Natural killer cell treated with Interleukin-12 subunit alpha and Interleukin-12 subunit beta and Interleukin-15 and Interleukin-18, amount 100 ng/mL, for 72 hours (primary cell): ENCODE measurements around the gene SGSH. TPM values are rescaled to one million over a fixed set of nuclear protein-coding genes. Genes with fewer than 3 reads are reported as not detected.
"Not testable (repeated sequence)": the region's sequence is repeated elsewhere in the genome, so short reads cannot be mapped to it uniquely, and the experiment has no call there.

ENCODE experiments used
- ATAC-seq, 2 donors: fragments of 150-1000 bp; cut with Tn5 transposase in 1 of 2; sonication (Bioruptor Pico), chemical (Tn5 transposase) in 1 of 2; 2 replicates each; pipeline ENCODE4 v1.10.0; 2021
- DNase-seq: peaks from one replicate; pipeline ENCODE4 v3.0.0; 2022; ENCODE audit warnings: low spot score
- H3K27ac Mint-ChIP-seq, 2 donors: 1 replicate in 1 of 2; 2 replicates in 1 of 2; pipeline ENCODE4 v1.8.0; 2022; ENCODE audit warnings: mixed read lengths in 2 of 2, mild to moderate bottlenecking in 1 of 2, moderate library complexity in 1 of 2
- H3K27me3 Mint-ChIP-seq, 2 donors: 1 replicate in 1 of 2; 2 replicates in 1 of 2; pipeline ENCODE4 v1.8.0; 2022; ENCODE audit warnings: mixed read lengths in 2 of 2
- H3K36me3 Mint-ChIP-seq: one replicate; pipeline ENCODE4 v1.8.0; 2022; ENCODE audit warnings: mixed read lengths
- H3K4me1 Mint-ChIP-seq, 2 donors: 1 replicate in 1 of 2; 2 replicates in 1 of 2; pipeline ENCODE4 v1.8.0; 2022; ENCODE audit warnings: low read depth in 2 of 2, mixed read lengths in 2 of 2, mild to moderate bottlenecking in 1 of 2
- H3K4me3 Mint-ChIP-seq: one replicate; pipeline ENCODE4 v1.8.0; 2022; ENCODE audit warnings: mixed read lengths
- H3K9me3 Mint-ChIP-seq: 2 replicates; pipeline ENCODE4 v1.8.0; 2022; ENCODE audit warnings: mixed read lengths
- total RNA-seq, 2 donors: library from RNA; stranded (reverse); gene quantifications; one replicate each; pipeline ENCODE4 v1.2.3, GENCODE V29; 2022

Gene SGSH
- total RNA-seq, 2 donors from 2014 or later: 9.9 to 32.4 TPM

GRCh38 chr17:80203471-80203963 is 16.6 kb downstream of the SGSH start:
- DNase-seq (no peak), ATAC-seq (peak in 1 of 2 donors; percentile 15)
- Mint-ChIP-seq H3K27me3 (no peaks in the 10 kb centered on the region), H3K36me3 (no peaks in the 10 kb centered on the region), H3K4me3 (no peak overlapping the region), H3K9me3 (no peaks in the 10 kb centered on the region), H3K4me1 (no peaks in the 10 kb centered on the region), H3K27ac (no peak overlapping the region)

- Mint-ChIP-seq H3K36me3 (no peaks in the 10 kb centered on the region), H3K27ac (peak overlapping the region in 1 of 2 donors; percentile 43), H3K9me3 (no peaks in the 10 kb centered on the region), H3K27me3 (no peaks in the 10 kb centered on the region), H3K4me3 (no peak overlapping the region), H3K4me1 (no peaks in the 10 kb centered on the region)
- DNase-seq: no peak
- ATAC-seq: no peak
Observed at GRCh38 chr17:80202197-80202596, 17.9 kb downstream of the SGSH start.

GRCh38 chr17:80201446-80201845 is 18.7 kb downstream of the SGSH start:
- no peaks in the 10 kb centered on the region for H3K9me3 Mint-ChIP-seq
- no peaks in the 10 kb centered on the region for H3K36me3 Mint-ChIP-seq
- no peak overlapping the region for H3K27ac Mint-ChIP-seq
- ATAC-seq: no peak
- H3K4me3 Mint-ChIP-seq: no peak overlapping the region
- no peaks in the 10 kb centered on the region for H3K4me1 Mint-ChIP-seq
- H3K27me3 Mint-ChIP-seq: no peaks in the 10 kb centered on the region
- no peak for DNase-seq

GRCh38 chr17:80199295-80199694 is 20.8 kb downstream of the SGSH start:
- not testable (repeated sequence) for H3K9me3 Mint-ChIP-seq, H3K27ac Mint-ChIP-seq, H3K36me3 Mint-ChIP-seq, H3K4me3 Mint-ChIP-seq, ATAC-seq, H3K4me1 Mint-ChIP-seq, H3K27me3 Mint-ChIP-seq, DNase-seq

- Mint-ChIP-seq H3K36me3 (no peaks in the 10 kb centered on the region), H3K4me1 (peaks cover 3 to 4% of the 10 kb centered on the region in 2 donors), H3K9me3 (no peaks in the 10 kb centered on the region), H3K27me3 (peaks cover 0 to 4% of the 10 kb centered on the region in 2 donors), H3K27ac (peak overlapping the region in 1 of 2 donors; percentile 72), H3K4me3 (no peak overlapping the region)
- DNase-seq: no peak
- ATAC-seq: no peak
Observed at GRCh38 chr17:80198144-80198661, 21.9 kb downstream of the SGSH start.

GRCh38 chr17:80196652-80197051 is 23.5 kb downstream of the SGSH start:
- peaks cover 0 to 7% of the 10 kb centered on the region in 2 donors for H3K27me3 Mint-ChIP-seq

GRCh38 chr17:80195671-80196529 is 24.2 kb downstream of the SGSH start:
- peak; percentile 55 to 64 for ATAC-seq
- Mint-ChIP-seq H3K4me3 (no peak overlapping the region), H3K4me1 (peaks cover 4 to 6% of the 10 kb centered on the region in 2 donors), H3K36me3 (no peaks in the 10 kb centered on the region), H3K27ac (peak overlapping the region in 1 of 2 donors; percentile 39), H3K27me3 (peaks cover 0 to 7% of the 10 kb centered on the region in 2 donors), H3K9me3 (no peaks in the 10 kb centered on the region)
- no peak for DNase-seq

More at GRCh38 chr17:80196652-80197051, 23.5 kb downstream of the SGSH start:
- Mint-ChIP-seq H3K9me3 (no peaks in the 10 kb centered on the region), H3K4me3 (no peak overlapping the region), H3K27ac (peak overlapping the region in 1 of 2 donors; percentile 39), H3K4me1 (peaks cover 4 to 6% of the 10 kb centered on the region in 2 donors), H3K36me3 (no peaks in the 10 kb centered on the region)
- DNase-seq: no peak
- no peak for ATAC-seq

GRCh38 chr17:80195141-80195540 is 25.0 kb downstream of the SGSH start:
- DNase-seq (no peak), ATAC-seq (no peak)
- no peak overlapping the region for H3K27ac Mint-ChIP-seq
- H3K4me3 Mint-ChIP-seq: no peak overlapping the region
- no peaks in the 10 kb centered on the region for H3K9me3 Mint-ChIP-seq
- peaks cover 0 to 7% of the 10 kb centered on the region in 2 donors for H3K27me3 Mint-ChIP-seq
- no peaks in the 10 kb centered on the region for H3K36me3 Mint-ChIP-seq
- H3K4me1 Mint-ChIP-seq: peaks cover 4 to 6% of the 10 kb centered on the region in 2 donors

- Mint-ChIP-seq H3K4me1 (peaks cover 4 to 6% of the 10 kb centered on the region in 2 donors), H3K27ac (no peak overlapping the region), H3K36me3 (no peaks in the 10 kb centered on the region), H3K9me3 (no peaks in the 10 kb centered on the region), H3K4me3 (no peak overlapping the region), H3K27me3 (peaks cover 0 to 7% of the 10 kb centered on the region in 2 donors)
- no peak for DNase-seq
- ATAC-seq: no peak
Observed at GRCh38 chr17:80191865-80192661, 28.1 kb downstream of the SGSH start.

- H3K4me1 Mint-ChIP-seq: peaks cover 4 to 6% of the 10 kb centered on the region in 2 donors
- H3K27ac Mint-ChIP-seq: no peak overlapping the region
- peaks cover 0 to 7% of the 10 kb centered on the region in 2 donors for H3K27me3 Mint-ChIP-seq
- DNase-seq: no peak
- no peaks in the 10 kb centered on the region for H3K9me3 Mint-ChIP-seq
- H3K4me3 Mint-ChIP-seq: no peak overlapping the region
- no peaks in the 10 kb centered on the region for H3K36me3 Mint-ChIP-seq
- ATAC-seq: no peak
Observed at GRCh38 chr17:80191192-80191591, 28.9 kb downstream of the SGSH start.

- no peak overlapping the region for H3K27ac Mint-ChIP-seq
- no peaks in the 10 kb centered on the region for H3K36me3 Mint-ChIP-seq
- ATAC-seq (no peak), DNase-seq (no peak)
- H3K4me1 Mint-ChIP-seq: peaks cover 0 to 4% of the 10 kb centered on the region in 2 donors
- H3K4me3 Mint-ChIP-seq: no peak overlapping the region
- peaks cover 0 to 7% of the 10 kb centered on the region in 2 donors for H3K27me3 Mint-ChIP-seq
- no peaks in the 10 kb centered on the region for H3K9me3 Mint-ChIP-seq
Observed at GRCh38 chr17:80190716-80191115, 29.4 kb downstream of the SGSH start.

GRCh38 chr17:80189611-80190010 is 30.5 kb downstream of the SGSH start:
- Mint-ChIP-seq H3K27me3 (peaks cover 0 to 7% of the 10 kb centered on the region in 2 donors), H3K27ac (no peak overlapping the region), H3K36me3 (no peaks in the 10 kb centered on the region), H3K9me3 (no peaks in the 10 kb centered on the region), H3K4me3 (no peak overlapping the region), H3K4me1 (peaks cover 0 to 4% of the 10 kb centered on the region in 2 donors)
- ATAC-seq (no peak), DNase-seq (no peak)

- H3K4me3 Mint-ChIP-seq: no peak overlapping the region
- no peaks in the 10 kb centered on the region for H3K9me3 Mint-ChIP-seq
- peaks cover 0 to 3% of the 10 kb centered on the region in 2 donors for H3K27me3 Mint-ChIP-seq
- peaks cover 0 to 4% of the 10 kb centered on the region in 2 donors for H3K4me1 Mint-ChIP-seq
- no peaks in the 10 kb centered on the region for H3K36me3 Mint-ChIP-seq
- DNase-seq: no peak
- ATAC-seq: no peak
- H3K27ac Mint-ChIP-seq: no peak overlapping the region
Observed at GRCh38 chr17:80187515-80187941, 32.6 kb downstream of the SGSH start.
